Activated CD8-positive, alpha-beta T cell treated with anti-CD3 and anti-CD28 coated beads, Interleukin-2, amount 10 ng/mL, durations not matched to agents 7 days and 5 days (primary cell): ENCODE results near the gene PIM3. TPM values are rescaled to one million over a fixed set of nuclear protein-coding genes. Genes with fewer than 3 reads are reported as not detected.

ENCODE experiments used
- ATAC-seq: fragments of 150-1000 bp; cut with Tn5 transposase; one replicate; pipeline ENCODE4 v1.10.0; 2021; ENCODE audit warnings: moderate library complexity
- CTCF ChIA-PET: fragments of 350-600 bp; sonication (Branson Sonifier 250); formaldehyde crosslinking; loops from one replicate; lab custom pipeline; 2021; ENCODE audit warnings: antibody characterized with exemption; lab: Charles Lee
- POLR2A ChIA-PET: fragments of 350-600 bp; sonication (Branson Sonifier 250); formaldehyde crosslinking; loops from one replicate; lab custom pipeline; 2021; ENCODE audit warnings: antibody characterized with exemption; lab: Charles Lee
- DNase-seq: peaks from one replicate; pipeline ENCODE4 v3.0.0-alpha.2; 2020
- H3K27ac Mint-ChIP-seq: one replicate; pipeline ENCODE4 v1.8.0; 2021; ENCODE audit warnings: mild to moderate bottlenecking, mixed read lengths
- H3K27me3 Mint-ChIP-seq: one replicate; pipeline ENCODE4 v1.8.0; 2021; ENCODE audit warnings: low read depth, mixed read lengths
- H3K36me3 Mint-ChIP-seq: one replicate; pipeline ENCODE4 v1.8.0; 2021; ENCODE audit warnings: low read depth, mixed read lengths
- H3K4me1 Mint-ChIP-seq: one replicate; pipeline ENCODE4 v1.8.0; 2021; ENCODE audit warnings: low read depth, mixed read lengths
- H3K4me3 Mint-ChIP-seq: one replicate; pipeline ENCODE4 v1.8.0; 2021; ENCODE audit warnings: mild to moderate bottlenecking, mixed read lengths
- H3K9me3 Mint-ChIP-seq: one replicate; pipeline ENCODE4 v1.8.0; 2022; ENCODE audit warnings: mixed read lengths; ENCODE audit not compliant: insufficient read depth
- total RNA-seq, 2 experiments: library from RNA; stranded (reverse); gene quantifications; one replicate each; pipeline ENCODE4 v1.2.3, GENCODE V29; 2021

The PIM3 gene
- total RNA-seq, 2 experiments from 2014 or later, result 45.1 to 45.7 TPM

GRCh38 chr22:49951986-49952896 lies 8.3 kb upstream of the PIM3 start:
- ChIA-PET POLR2A (interaction anchor here (0.7 to 0.8 kb wide), 2 partner anchors 27 to 290 kb away, joined by 3 read pairs; no protein-coding TSS in a partner anchor), CTCF (no interaction called here)
- no peaks in the 10 kb centered on the region for H3K4me1 Mint-ChIP-seq
- no peaks in the 10 kb centered on the region for H3K36me3 Mint-ChIP-seq
- no peaks in the 10 kb centered on the region for H3K27me3 Mint-ChIP-seq
- ATAC-seq, result no peak
- no peak overlapping the region for H3K27ac Mint-ChIP-seq
- no peaks in the 10 kb centered on the region for H3K9me3 Mint-ChIP-seq
- no peak for DNase-seq
- no peak overlapping the region for H3K4me3 Mint-ChIP-seq

- DNase-seq, result peak; percentile 19
- H3K36me3 Mint-ChIP-seq, result no peaks in the 10 kb centered on the region
- H3K27ac Mint-ChIP-seq, result no peak overlapping the region
- no peaks in the 10 kb centered on the region for H3K4me1 Mint-ChIP-seq
- ATAC-seq, result no peak
- no peaks in the 10 kb centered on the region for H3K9me3 Mint-ChIP-seq
- ChIA-PET CTCF (no interaction called here), POLR2A (interaction anchor here (0.8 kb wide), 1 partner anchor 27 kb away, joined by 3 read pairs; no protein-coding TSS in a partner anchor)
- no peak overlapping the region for H3K4me3 Mint-ChIP-seq
- H3K27me3 Mint-ChIP-seq, result no peaks in the 10 kb centered on the region
Observed at GRCh38 chr22:49953027-49953679, 7.4 kb upstream of the PIM3 start.

GRCh38 chr22:49953680-49954344 lies 6.8 kb upstream of the PIM3 start:
- Mint-ChIP-seq H3K4me1 (peaks cover 1% of the 10 kb centered on the region), H3K36me3 (no peaks in the 10 kb centered on the region), H3K4me3 (no peak overlapping the region), H3K27me3 (no peaks in the 10 kb centered on the region), H3K27ac (no peak overlapping the region), H3K9me3 (no peaks in the 10 kb centered on the region)
- ATAC-seq (no peak), DNase-seq (no peak)
- ChIA-PET POLR2A (no interaction called here), CTCF (no interaction called here)

- Mint-ChIP-seq H3K4me3 (no peak overlapping the region), H3K27ac (no peak overlapping the region), H3K27me3 (no peaks in the 10 kb centered on the region), H3K9me3 (no peaks in the 10 kb centered on the region), H3K4me1 (peaks cover 6% of the 10 kb centered on the region), H3K36me3 (no peaks in the 10 kb centered on the region)
- no peak for ATAC-seq
- DNase-seq, result no peak
- ChIA-PET POLR2A (no interaction called here), CTCF (no interaction called here)
Observed at GRCh38 chr22:49954354-49954753, 6.2 kb upstream of the PIM3 start.

GRCh38 chr22:49954991-49955580 lies 5.5 kb upstream of the PIM3 start:
- Mint-ChIP-seq H3K27me3 (no peaks in the 10 kb centered on the region), H3K27ac (no peak overlapping the region), H3K4me1 (peaks cover 9% of the 10 kb centered on the region), H3K36me3 (no peaks in the 10 kb centered on the region), H3K4me3 (no peak overlapping the region), H3K9me3 (no peaks in the 10 kb centered on the region)
- ChIA-PET CTCF (no interaction called here), POLR2A (no interaction called here)
- DNase-seq (no peak), ATAC-seq (no peak)

- POLR2A ChIA-PET, result interaction anchor here (0.7 to 0.9 kb wide), 2 partner anchors 12 to 19 kb away, joined by 3 to 5 read pairs; no protein-coding TSS in a partner anchor
- H3K36me3 Mint-ChIP-seq, result no peaks in the 10 kb centered on the region
- peaks cover 9% of the 10 kb centered on the region for H3K4me1 Mint-ChIP-seq
- CTCF ChIA-PET, result no interaction called here
- ATAC-seq, result no peak
- H3K4me3 Mint-ChIP-seq, result no peak overlapping the region
- no peak overlapping the region for H3K27ac Mint-ChIP-seq
- no peaks in the 10 kb centered on the region for H3K9me3 Mint-ChIP-seq
- DNase-seq, result no peak
- H3K27me3 Mint-ChIP-seq, result no peaks in the 10 kb centered on the region
Observed at GRCh38 chr22:49955581-49956417, 4.8 kb upstream of the PIM3 start.

- DNase-seq, result no peak
- Mint-ChIP-seq H3K27me3 (no peaks in the 10 kb centered on the region), H3K9me3 (no peaks in the 10 kb centered on the region), H3K4me1 (peaks cover 9% of the 10 kb centered on the region), H3K36me3 (peaks cover under 1% of the 10 kb centered on the region), H3K4me3 (no peak overlapping the region), H3K27ac (no peak overlapping the region)
- CTCF ChIA-PET, result no interaction called here
- POLR2A ChIA-PET, result interaction anchor here (0.7 to 0.9 kb wide), 2 partner anchors 12 to 20 kb away, joined by 3 to 5 read pairs; no protein-coding TSS in a partner anchor
- no peak for ATAC-seq
Observed at GRCh38 chr22:49956418-49956770, 4.2 kb upstream of the PIM3 start.

- CTCF ChIA-PET, result no interaction called here
- H3K27me3 Mint-ChIP-seq, result no peaks in the 10 kb centered on the region
Observed at GRCh38 chr22:49956914-49957825, 3.4 kb upstream of the PIM3 start.

GRCh38 chr22:49957826-49958365 lies 2.7 kb upstream of the PIM3 start:
- Mint-ChIP-seq H3K27me3 (no peaks in the 10 kb centered on the region), H3K36me3 (peaks cover 10% of the 10 kb centered on the region), H3K4me1 (peaks cover 9% of the 10 kb centered on the region), H3K27ac (no peak overlapping the region), H3K9me3 (no peaks in the 10 kb centered on the region), H3K4me3 (no peak overlapping the region)
- no peak for DNase-seq
- CTCF ChIA-PET, result no interaction called here
- POLR2A ChIA-PET, result no interaction called here
- no peak for ATAC-seq

More at GRCh38 chr22:49956914-49957825, 3.4 kb upstream of the PIM3 start:
- DNase-seq (no peak), ATAC-seq (no peak)
- Mint-ChIP-seq H3K4me3 (no peak overlapping the region), H3K36me3 (peaks cover 6% of the 10 kb centered on the region), H3K4me1 (peaks cover 9% of the 10 kb centered on the region), H3K9me3 (no peaks in the 10 kb centered on the region), H3K27ac (no peak overlapping the region)
- POLR2A ChIA-PET, result no interaction called here

- Mint-ChIP-seq H3K4me1 (peaks cover 14% of the 10 kb centered on the region), H3K27me3 (no peaks in the 10 kb centered on the region), H3K4me3 (peak overlapping the region; percentile 13), H3K27ac (peak overlapping the region; percentile 34), H3K36me3 (peaks cover 16% of the 10 kb centered on the region), H3K9me3 (no peaks in the 10 kb centered on the region)
- ATAC-seq, result no peak
- CTCF ChIA-PET, result no interaction called here
- POLR2A ChIA-PET, result no interaction called here
- DNase-seq, result no peak
Observed at GRCh38 chr22:49958366-49958921, 2.1 kb upstream of the PIM3 start.
